22Rv1 (cell line): ENCODE data around the gene TMEM31.

Experiments used
- CTCF ChIP-seq: fragments of 450-650 bp; IDR thresholded peaks from 2 replicates; pipeline ENCODE4 v1.5.1; 2017; ENCODE audit warnings: mild to moderate bottlenecking
- ZFX ChIP-seq: fragments of 450-650 bp; IDR thresholded peaks from 2 replicates; pipeline ENCODE4 v1.6.1; 2017; ENCODE audit warnings: antibody characterized with exemption, borderline replicate concordance

GRCh38 chrX:103742339-103742738 is 31.6 kb downstream of the TMEM31 start:
- TF ChIP-seq CTCF (no peak), ZFX (no peak)
